Keratinocyte (primary cell): ENCODE data around the gene RGS18. TPM values are rescaled to one million over a fixed set of nuclear protein-coding genes. Genes with fewer than 3 reads are reported as not detected.

Experiments used
- DNase-seq: peaks from one replicate; pipeline ENCODE4 v3.0.0-alpha.2; 2011; ENCODE audit warnings: low read depth, missing footprints, low spot score
- FAIRE-seq: peaks from 2 replicates; lab custom pipeline; 2011; peaks lifted over from hg19 to GRCh38; lab: Jason Lieb, UNC
- H2AFZ ChIP-seq: 2 replicates; pipeline ENCODE4 v1.6.0; 2012; ENCODE audit warnings: low read length, control low read depth, inconsistent platforms; ENCODE audit not compliant: control insufficient read depth
- H3K27ac ChIP-seq: 2 replicates; pipeline ENCODE4 v1.5.1; 2011; ENCODE audit warnings: low read length; ENCODE audit not compliant: control insufficient read depth, insufficient read depth
- H3K27me3 ChIP-seq: 3 replicates; pipeline ENCODE4 v1.6.0; 2011; ENCODE audit warnings: low read length; ENCODE audit not compliant: control insufficient read depth, insufficient read depth; ENCODE audit errors: extremely low read depth
- H3K36me3 ChIP-seq, 2 experiments: 2 replicates in 1 of 2; 3 replicates in 1 of 2; pipeline ENCODE4 v1.5.1; 2011; ENCODE audit warnings: low read length in 2 of 2, mild to moderate bottlenecking in 1 of 2; ENCODE audit not compliant: control insufficient read depth in 2 of 2, insufficient read depth in 2 of 2; ENCODE audit errors: extremely low read depth in 1 of 2
- H3K4me1 ChIP-seq: 3 replicates; pipeline ENCODE4 v1.5.1; 2011; ENCODE audit warnings: low read length; ENCODE audit not compliant: control insufficient read depth, insufficient read depth; ENCODE audit errors: extremely low read depth
- H3K4me2 ChIP-seq: 3 replicates; pipeline ENCODE4 v1.6.0; 2011; ENCODE audit warnings: low read depth, low read length; ENCODE audit not compliant: control insufficient read depth, insufficient read depth; ENCODE audit errors: extremely low read depth
- H3K4me3 ChIP-seq, 3 experiments: fragments of 200-600 bp in 1 of 3; sonication (generic) in 1 of 3; 2 replicates in 2 of 3; 3 replicates in 1 of 3; pipeline ENCODE4 v1.5.1; 2011 to 2016; ENCODE audit warnings: low read length in 3 of 3, mild to moderate bottlenecking in 3 of 3, control low read depth in 2 of 3, inconsistent platforms in 1 of 3, low read depth in 1 of 3, mixed read lengths in 1 of 3, mixed run types in 1 of 3, moderate library complexity in 1 of 3; ENCODE audit not compliant: control insufficient read depth in 2 of 3, insufficient read depth in 2 of 3; ENCODE audit errors: extremely low read depth in 1 of 3
- H3K79me2 ChIP-seq: 2 replicates; pipeline ENCODE4 v1.6.0; 2012; ENCODE audit warnings: low read length; ENCODE audit not compliant: control insufficient read depth, insufficient read depth
- H3K9ac ChIP-seq: 3 replicates; pipeline ENCODE4 v1.6.0; 2011; ENCODE audit warnings: low read length; ENCODE audit not compliant: control insufficient read depth, insufficient read depth; ENCODE audit errors: extremely low read depth
- H3K9me1 ChIP-seq: 3 replicates; pipeline ENCODE4 v1.6.0; 2011; ENCODE audit warnings: low read length; ENCODE audit not compliant: control insufficient read depth, insufficient read depth; ENCODE audit errors: extremely low read depth
- H3K9me3 ChIP-seq: 2 replicates; pipeline ENCODE4 v1.5.1; 2012; ENCODE audit warnings: low read depth, low read length; ENCODE audit not compliant: control insufficient read depth
- H4K20me1 ChIP-seq: 3 replicates; pipeline ENCODE4 v1.6.0; 2011; ENCODE audit warnings: low read length; ENCODE audit not compliant: control insufficient read depth, insufficient read depth; ENCODE audit errors: extremely low read depth
- EZH2 ChIP-seq: IDR thresholded peaks from one replicate; pipeline ENCODE4 v1.6.1; 2012; ENCODE audit warnings: inconsistent platforms, mild to moderate bottlenecking, low read length, moderate library complexity
- dilution Hi-C: fragments of 300-500 bp; cut with MboI; formaldehyde crosslinking; loops from one replicate; pipeline ENCODE4 v1.7.0; 2020; ENCODE audit warnings: low sequenced_read_pairs; ENCODE audit not compliant: extremely low pct_ligation_motif_present
- polyA plus RNA-seq, 5 experiments: library from polyadenylated mRNA; depleted of rRNA in 3 of 5; stranded (reverse) in 3 of 5; stranded (forward) in 1 of 5; unstranded in 1 of 5; fragments of >200 nt; gene quantifications; 1 replicate in 1 of 5; 2 replicates in 3 of 5; 3 replicates in 1 of 5; pipeline versions ENCODE4 v1.2.1 to v1.2.3, GENCODE V29; 2011 to 2012; ENCODE audit warnings: missing spikeins in 2 of 5, low read depth in 1 of 5, low replicate concordance in 1 of 5
- TF ChIP-seq, protein P1 (sequence below), 3 experiments: IDR thresholded peaks in 1 of 3; conservative IDR thresholded peaks in 1 of 3; optimal IDR thresholded peaks in 1 of 3; 2 replicates in 2 of 3; 3 replicates in 1 of 3; pipeline versions ENCODE3 to v1.5.1; 2011; ENCODE audit warnings: low read length in 3 of 3, mild to moderate bottlenecking in 3 of 3, moderate library complexity in 2 of 3, control low read depth in 1 of 3, inconsistent platforms in 1 of 3; ENCODE audit not compliant: insufficient read depth in 2 of 3; ENCODE audit errors: extremely low read depth in 1 of 3

Gene RGS18
- polyA plus RNA-seq, 1 donor (not counting 4 experiments of a cell fraction or from before 2014, with no cell fraction given) = 1.6 TPM

DNA sequence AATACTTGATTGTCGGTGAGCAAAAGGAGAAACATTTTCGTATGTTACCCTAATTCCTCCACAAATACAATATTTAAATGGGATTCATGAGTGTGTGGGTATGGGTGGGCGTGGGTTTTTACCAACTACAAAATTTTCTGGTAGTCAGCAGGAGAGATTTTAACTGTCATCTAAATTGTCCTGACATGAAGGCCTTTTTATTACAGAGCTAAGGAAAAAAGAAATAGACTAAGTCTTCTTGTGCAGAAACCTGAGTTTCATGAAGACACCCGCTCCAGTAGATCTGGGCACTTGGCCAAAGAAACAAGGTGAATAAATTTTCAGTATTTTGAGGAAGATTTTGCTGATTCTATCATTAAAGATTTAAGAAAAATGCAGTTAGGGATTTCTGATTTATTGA is 752 bp downstream of the RGS18 start:
- no peaks in the 10 kb centered on the region for H3K9me3 ChIP-seq
- H3K4me2 ChIP-seq = no peak overlapping the region
- FAIRE-seq = no peak
- no peak overlapping the region for H3K4me3 ChIP-seq
- DNase-seq = no peak
- no peaks in the 10 kb centered on the region for H3K4me1 ChIP-seq
- dilution Hi-C loops = no loop called here
- H4K20me1 ChIP-seq = no peaks in the 10 kb centered on the region
- H3K27ac ChIP-seq = no peak overlapping the region
- no peaks in the 10 kb centered on the region for H3K36me3 ChIP-seq
- TF ChIP-seq EZH2 = no peak
- TF ChIP-seq, protein P1, sequence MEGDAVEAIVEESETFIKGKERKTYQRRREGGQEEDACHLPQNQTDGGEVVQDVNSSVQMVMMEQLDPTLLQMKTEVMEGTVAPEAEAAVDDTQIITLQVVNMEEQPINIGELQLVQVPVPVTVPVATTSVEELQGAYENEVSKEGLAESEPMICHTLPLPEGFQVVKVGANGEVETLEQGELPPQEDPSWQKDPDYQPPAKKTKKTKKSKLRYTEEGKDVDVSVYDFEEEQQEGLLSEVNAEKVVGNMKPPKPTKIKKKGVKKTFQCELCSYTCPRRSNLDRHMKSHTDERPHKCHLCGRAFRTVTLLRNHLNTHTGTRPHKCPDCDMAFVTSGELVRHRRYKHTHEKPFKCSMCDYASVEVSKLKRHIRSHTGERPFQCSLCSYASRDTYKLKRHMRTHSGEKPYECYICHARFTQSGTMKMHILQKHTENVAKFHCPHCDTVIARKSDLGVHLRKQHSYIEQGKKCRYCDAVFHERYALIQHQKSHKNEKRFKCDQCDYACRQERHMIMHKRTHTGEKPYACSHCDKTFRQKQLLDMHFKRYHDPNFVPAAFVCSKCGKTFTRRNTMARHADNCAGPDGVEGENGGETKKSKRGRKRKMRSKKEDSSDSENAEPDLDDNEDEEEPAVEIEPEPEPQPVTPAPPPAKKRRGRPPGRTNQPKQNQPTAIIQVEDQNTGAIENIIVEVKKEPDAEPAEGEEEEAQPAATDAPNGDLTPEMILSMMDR (optimal IDR thresholded peaks at IDR 0.05 in 1 of 3, IDR thresholded peaks at IDR 0.05 in 1 of 3, conservative IDR thresholded peaks at IDR 0.05 in 1 of 3; ENCODE audit: extremely low read depth in 1 of 3, insufficient read depth in 2 of 3, low read length in 3 of 3) = no peak
- H3K27me3 ChIP-seq = no peaks in the 10 kb centered on the region
- no peak overlapping the region for H3K9ac ChIP-seq
- H3K9me1 ChIP-seq = no peaks in the 10 kb centered on the region
- H2AFZ ChIP-seq = no peak overlapping the region
- H3K79me2 ChIP-seq = no peaks in the 10 kb centered on the region

DNA sequence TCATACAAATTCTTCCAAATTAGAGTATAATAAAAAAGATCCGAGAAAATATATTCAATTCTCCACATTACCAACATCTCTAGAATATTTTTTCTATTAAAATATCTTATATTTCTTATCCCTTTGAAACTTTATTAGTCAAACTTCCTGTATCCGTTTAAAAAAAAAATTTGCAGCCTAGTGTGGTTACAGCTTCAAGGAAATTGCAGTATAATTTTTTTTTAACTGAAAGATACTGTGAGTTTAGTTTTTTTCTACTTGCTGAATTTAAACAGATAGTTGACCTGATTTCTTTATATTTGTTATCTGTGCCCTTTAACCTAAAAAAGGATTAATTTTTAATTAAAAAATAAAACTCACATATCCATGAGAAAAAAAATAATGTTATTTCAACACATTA is 1.5 kb downstream of the RGS18 start:
- Histone ChIP-seq H3K9me1 (no peaks in the 10 kb centered on the region), H4K20me1 (no peaks in the 10 kb centered on the region), H3K4me1 (no peaks in the 10 kb centered on the region), H3K9me3 (no peaks in the 10 kb centered on the region), H3K27me3 (no peaks in the 10 kb centered on the region), H3K4me3 (no peak overlapping the region), H3K79me2 (no peaks in the 10 kb centered on the region), H3K36me3 (no peaks in the 10 kb centered on the region), H3K9ac (no peak overlapping the region), H3K4me2 (no peak overlapping the region), H2AFZ (no peak overlapping the region), H3K27ac (no peak overlapping the region)
- TF ChIP-seq, protein P1 (optimal IDR thresholded peaks at IDR 0.05 in 1 of 3, IDR thresholded peaks at IDR 0.05 in 1 of 3, conservative IDR thresholded peaks at IDR 0.05 in 1 of 3; ENCODE audit: extremely low read depth in 1 of 3, insufficient read depth in 2 of 3, low read length in 3 of 3) = no peak
- no peak for TF ChIP-seq EZH2
- no peak for FAIRE-seq
- dilution Hi-C loops = no loop called here
- no peak for DNase-seq
